Measurements from ENCODE around the gene NTMT1. TPM values are rescaled to one million over a fixed set of nuclear protein-coding genes. Genes with fewer than 3 reads are reported as not detected.

NTMT1 gene
- total and polyA plus RNA-seq, 9 of the 15 experiments (the other 6 are each of a cell fraction or from before 2014, with no cell fraction given), result 42.1 to 116 (median 74.7) TPM

DNA sequence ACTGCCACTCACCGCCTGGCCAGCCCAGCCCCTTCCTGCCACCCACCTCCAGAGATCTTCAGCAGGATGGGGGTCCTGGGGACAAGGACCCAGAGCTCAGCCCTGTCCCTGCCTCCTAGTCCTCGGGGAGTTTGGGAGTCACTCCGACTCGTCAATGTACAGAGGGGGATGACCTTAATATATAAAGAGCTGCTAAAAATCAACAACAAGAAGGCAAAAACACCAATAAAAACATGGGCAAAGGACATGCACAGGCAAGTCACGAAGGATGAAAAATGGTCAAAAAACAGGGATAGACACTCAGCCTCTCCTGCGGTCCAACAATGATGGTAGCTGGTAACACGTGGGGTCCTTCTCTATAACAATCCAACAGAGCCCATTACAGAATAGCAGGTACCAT lies 20.7 kb downstream of the NTMT1 start:
- intact Hi-C loops (cut with micrococcal nuclease), result loop anchor here (10.0 kb wide), 1 partner anchor 238 kb away; no protein-coding TSS in a partner anchor

GRCh38 chr9:129647635-129648034 lies 21.7 kb downstream of the NTMT1 start:
- Histone ChIP-seq H3K9ac (ENCODE audit: insufficient read depth in 1 of 2, low read depth in 2 of 2, low read length in 2 of 2) (peak overlapping the region in 1 of 2 experiments; percentile 62; a peak in 1 of 4 replicates), H2AFZ (ENCODE audit: low read depth, low read length) (no peak overlapping the region), H3K27ac (ENCODE audit: extremely low read depth, low read depth, low read length) (no peak overlapping the region), H3K36me3 (ENCODE audit: control insufficient read depth, insufficient read depth, low read length) (no peaks in the 10 kb centered on the region), H3K27me3 (ENCODE audit: control insufficient read depth in 2 of 2, insufficient read depth in 2 of 2, low read length in 2 of 2) (peaks cover 6 to 14% of the 10 kb centered on the region in 2 experiments; a peak in 4 of 5 replicates), H3K4me3 (no peak overlapping the region), H3K9me3 (replicated peaks; ENCODE audit: control insufficient read depth, insufficient read depth, low read depth, low read length) (no peaks in the 10 kb centered on the region), H4K20me1 (replicated peaks; ENCODE audit: control insufficient read depth, insufficient read depth, low read length) (no peaks in the 10 kb centered on the region), H3K4me2 (ENCODE audit: insufficient read depth, low read length) (no peak overlapping the region), H3K4me1 (replicated peaks in 1 of 2; ENCODE audit: control insufficient read depth in 2 of 2, insufficient read depth in 2 of 2, low read length in 2 of 2) (peaks cover 0 to 26% of the 10 kb centered on the region in 2 experiments; a peak in 3 of 5 replicates), H3K9me1 (ENCODE audit: control insufficient read depth, insufficient read depth, low read length) (no peaks in the 10 kb centered on the region), H3K79me2 (ENCODE audit: control insufficient read depth, insufficient read depth, low read length) (no peaks in the 10 kb centered on the region)
- DNase-seq (ENCODE audit: extremely low read depth in 1 of 4, low spot score in 3 of 4) (no peak), ATAC-seq (no peak), FAIRE-seq (peak; percentile 51)
- ChIA-PET POLR2A (interaction anchor here (0.6 kb wide), 1 partner anchor 187 kb away, joined by 3 read pairs; no protein-coding TSS in a partner anchor), CTCF (ENCODE audit: low intra/inter-chr PET ratio) (no interaction called here)
- no TSS peak for BruUV-seq (replicated peaks)
- 93% methylated on average over 6 of the region's 10 CpGs for WGBS (ENCODE audit: insufficient coverage, low coverage, missing lambda C conversion rate)
- in situ Hi-C loops (cut with MboI), result no loop called here
- TF ChIP-seq ELK1 (CRISPR knock-in tag; IDR thresholded peaks at IDR 0.05), result no peak
- no peak for TF ChIP-seq MBD2 (IDR thresholded peaks at IDR 0.05; ENCODE audit: borderline replicate concordance, low read depth)
- TF ChIP-seq SIRT6 (IDR thresholded peaks at IDR 0.05; ENCODE audit: low read depth, low read length), result no peak
- no peak for TF ChIP-seq SMARCB1 (IDR thresholded peaks at IDR 0.05; ENCODE audit: insufficient read length, low read depth)
- TF ChIP-seq CHCHD3 (CRISPR knock-in tag; IDR thresholded peaks at IDR 0.05), result no peak
- no peak for TF ChIP-seq PHF21A (IDR thresholded peaks at IDR 0.05; ENCODE audit: borderline replicate concordance, low read depth)
- no peak for TF ChIP-seq ARHGAP35 (IDR thresholded peaks at IDR 0.05; ENCODE audit: partially characterized antibody)
- TF ChIP-seq BDP1 (IDR thresholded peaks at IDR 0.05; ENCODE audit: insufficient read depth, insufficient read length), result no peak
- intact Hi-C loops (cut with micrococcal nuclease), result loop anchor here (10.0 kb wide), 1 partner anchor 237 kb away; no protein-coding TSS in a partner anchor

More for the DNA sequence above, 20.7 kb downstream of the NTMT1 start:
- 74% methylated on average over 6 of the region's 7 CpGs for WGBS (ENCODE audit: insufficient coverage, low coverage, missing lambda C conversion rate)
- no peaks in the 10 kb centered on the region for H3K9me3 ChIP-seq (replicated peaks; ENCODE audit: control insufficient read depth, insufficient read depth, low read depth, low read length)
- ChIA-PET POLR2A (no interaction called here), CTCF (ENCODE audit: low intra/inter-chr PET ratio) (no interaction called here)
- no peak overlapping the region for H3K9ac ChIP-seq (ENCODE audit: insufficient read depth in 1 of 2, low read depth in 2 of 2, low read length in 2 of 2)
- H3K27ac ChIP-seq (ENCODE audit: extremely low read depth, low read depth, low read length), result no peak overlapping the region
- BruUV-seq (replicated peaks), result no TSS peak
- DNase-seq (ENCODE audit: extremely low read depth in 1 of 4, low spot score in 3 of 4), result no peak
- in situ Hi-C loops (cut with MboI), result no loop called here
- H3K36me3 ChIP-seq (ENCODE audit: control insufficient read depth, insufficient read depth, low read length), result no peaks in the 10 kb centered on the region
- H3K79me2 ChIP-seq (ENCODE audit: control insufficient read depth, insufficient read depth, low read length), result peaks cover 3% of the 10 kb centered on the region
- no peak overlapping the region for H2AFZ ChIP-seq (ENCODE audit: low read depth, low read length)
- H3K9me1 ChIP-seq (ENCODE audit: control insufficient read depth, insufficient read depth, low read length), result no peaks in the 10 kb centered on the region
- ATAC-seq, result no peak
- TF ChIP-seq KDM1A (IDR thresholded peaks at IDR 0.05) (peak; percentile 44 to 77; a peak in 3 of 4 replicates), BCOR (IDR thresholded peaks at IDR 0.05) (peak; percentile 71; the same call in 1 of the 2 replicates), MAFG (tag; conservative IDR thresholded peaks at IDR 0.05) (no peak), NBN (IDR thresholded peaks at IDR 0.05; ENCODE audit: low read depth) (no peak), ADNP (tag; IDR thresholded peaks at IDR 0.05) (0 out of 2 replicates have a peak, but pooled peaks have one; percentile 27)
- H3K4me2 ChIP-seq (ENCODE audit: insufficient read depth, low read length), result no peak overlapping the region
- peaks cover 6 to 12% of the 10 kb centered on the region in 2 experiments; a peak in 4 of 5 replicates for H3K27me3 ChIP-seq (ENCODE audit: control insufficient read depth in 2 of 2, insufficient read depth in 2 of 2, low read length in 2 of 2)
- no peak overlapping the region for H3K4me3 ChIP-seq
- peaks cover 0 to 34% of the 10 kb centered on the region in 2 experiments; a peak in 3 of 5 replicates for H3K4me1 ChIP-seq (replicated peaks in 1 of 2; ENCODE audit: control insufficient read depth in 2 of 2, insufficient read depth in 2 of 2, low read length in 2 of 2)
- H4K20me1 ChIP-seq (replicated peaks; ENCODE audit: control insufficient read depth, insufficient read depth, low read length), result no peaks in the 10 kb centered on the region
- no peak for FAIRE-seq

Data from K562 (cell line).